ENCODE results near the gene PCDHB4.

GRCh38 chr5:141082228-141082627 is 39.4 kb upstream of the PCDHB4 start:
- TF ChIP-seq, protein P1, sequence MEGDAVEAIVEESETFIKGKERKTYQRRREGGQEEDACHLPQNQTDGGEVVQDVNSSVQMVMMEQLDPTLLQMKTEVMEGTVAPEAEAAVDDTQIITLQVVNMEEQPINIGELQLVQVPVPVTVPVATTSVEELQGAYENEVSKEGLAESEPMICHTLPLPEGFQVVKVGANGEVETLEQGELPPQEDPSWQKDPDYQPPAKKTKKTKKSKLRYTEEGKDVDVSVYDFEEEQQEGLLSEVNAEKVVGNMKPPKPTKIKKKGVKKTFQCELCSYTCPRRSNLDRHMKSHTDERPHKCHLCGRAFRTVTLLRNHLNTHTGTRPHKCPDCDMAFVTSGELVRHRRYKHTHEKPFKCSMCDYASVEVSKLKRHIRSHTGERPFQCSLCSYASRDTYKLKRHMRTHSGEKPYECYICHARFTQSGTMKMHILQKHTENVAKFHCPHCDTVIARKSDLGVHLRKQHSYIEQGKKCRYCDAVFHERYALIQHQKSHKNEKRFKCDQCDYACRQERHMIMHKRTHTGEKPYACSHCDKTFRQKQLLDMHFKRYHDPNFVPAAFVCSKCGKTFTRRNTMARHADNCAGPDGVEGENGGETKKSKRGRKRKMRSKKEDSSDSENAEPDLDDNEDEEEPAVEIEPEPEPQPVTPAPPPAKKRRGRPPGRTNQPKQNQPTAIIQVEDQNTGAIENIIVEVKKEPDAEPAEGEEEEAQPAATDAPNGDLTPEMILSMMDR (IDR thresholded peaks at IDR 0.05), result no peak
- TF ChIP-seq, protein P2, sequence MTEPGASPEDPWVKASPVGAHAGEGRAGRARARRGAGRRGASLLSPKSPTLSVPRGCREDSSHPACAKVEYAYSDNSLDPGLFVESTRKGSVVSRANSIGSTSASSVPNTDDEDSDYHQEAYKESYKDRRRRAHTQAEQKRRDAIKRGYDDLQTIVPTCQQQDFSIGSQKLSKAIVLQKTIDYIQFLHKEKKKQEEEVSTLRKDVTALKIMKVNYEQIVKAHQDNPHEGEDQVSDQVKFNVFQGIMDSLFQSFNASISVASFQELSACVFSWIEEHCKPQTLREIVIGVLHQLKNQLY (CRISPR knock-in tag; IDR thresholded peaks at IDR 0.05), result no peak
- TF ChIP-seq NR1H2 (CRISPR knock-in tag; IDR thresholded peaks at IDR 0.05) (no peak), ATF3 (CRISPR knock-in tag; conservative IDR thresholded peaks at IDR 0.05) (no peak), JUN (CRISPR knock-in tag; IDR thresholded peaks at IDR 0.05) (no peak), ZNF416 (CRISPR knock-in tag; IDR thresholded peaks at IDR 0.05) (no peak)
- TF ChIP-seq, protein P3, sequence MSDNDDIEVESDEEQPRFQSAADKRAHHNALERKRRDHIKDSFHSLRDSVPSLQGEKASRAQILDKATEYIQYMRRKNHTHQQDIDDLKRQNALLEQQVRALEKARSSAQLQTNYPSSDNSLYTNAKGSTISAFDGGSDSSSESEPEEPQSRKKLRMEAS (CRISPR knock-in tag; IDR thresholded peaks at IDR 0.05), result no peak

Data from WTC11 (cell line).